Measurements from ENCODE around the gene GFOD2. TPM values are rescaled to one million over a fixed set of nuclear protein-coding genes. Genes with fewer than 3 reads are reported as not detected.

The GFOD2 gene
- total and polyA plus RNA-seq, 2 of the 13 experiments (the other 11 are each of a cell fraction or from before 2014, with no cell fraction given): 11.1 to 17.2 TPM

DNA sequence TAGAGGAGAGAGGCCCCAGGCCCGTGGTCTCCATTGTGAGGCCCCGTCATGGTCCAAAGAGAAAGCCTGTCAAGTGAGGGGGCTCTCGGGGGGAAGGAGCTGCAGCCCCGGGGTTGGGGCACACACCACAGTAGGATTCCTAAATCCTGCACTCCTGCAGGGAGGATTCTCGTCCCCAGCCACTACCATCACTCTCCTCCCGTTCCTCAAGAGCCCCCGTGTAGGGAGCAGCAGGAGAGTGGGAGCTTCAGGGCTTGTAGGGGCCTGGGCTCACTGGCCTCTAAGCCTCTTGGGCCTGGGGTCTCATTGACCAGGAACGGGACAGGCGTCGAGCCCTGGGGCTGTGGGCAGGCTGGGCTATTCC, 51.7 kb downstream of the GFOD2 start (continued):
- TF ChIP-seq RORA (CRISPR knock-in tag; IDR thresholded peaks at IDR 0.05): no peak
- TF ChIP-seq RFXANK (CRISPR knock-in tag; IDR thresholded peaks at IDR 0.05): no peak
- no peak for TF ChIP-seq ZFYVE20 (CRISPR knock-in tag; IDR thresholded peaks at IDR 0.05; ENCODE audit: borderline replicate concordance, low read depth)
- no peak for TF ChIP-seq SP4 (CRISPR knock-in tag; IDR thresholded peaks at IDR 0.05)
- TF ChIP-seq, protein P1, sequence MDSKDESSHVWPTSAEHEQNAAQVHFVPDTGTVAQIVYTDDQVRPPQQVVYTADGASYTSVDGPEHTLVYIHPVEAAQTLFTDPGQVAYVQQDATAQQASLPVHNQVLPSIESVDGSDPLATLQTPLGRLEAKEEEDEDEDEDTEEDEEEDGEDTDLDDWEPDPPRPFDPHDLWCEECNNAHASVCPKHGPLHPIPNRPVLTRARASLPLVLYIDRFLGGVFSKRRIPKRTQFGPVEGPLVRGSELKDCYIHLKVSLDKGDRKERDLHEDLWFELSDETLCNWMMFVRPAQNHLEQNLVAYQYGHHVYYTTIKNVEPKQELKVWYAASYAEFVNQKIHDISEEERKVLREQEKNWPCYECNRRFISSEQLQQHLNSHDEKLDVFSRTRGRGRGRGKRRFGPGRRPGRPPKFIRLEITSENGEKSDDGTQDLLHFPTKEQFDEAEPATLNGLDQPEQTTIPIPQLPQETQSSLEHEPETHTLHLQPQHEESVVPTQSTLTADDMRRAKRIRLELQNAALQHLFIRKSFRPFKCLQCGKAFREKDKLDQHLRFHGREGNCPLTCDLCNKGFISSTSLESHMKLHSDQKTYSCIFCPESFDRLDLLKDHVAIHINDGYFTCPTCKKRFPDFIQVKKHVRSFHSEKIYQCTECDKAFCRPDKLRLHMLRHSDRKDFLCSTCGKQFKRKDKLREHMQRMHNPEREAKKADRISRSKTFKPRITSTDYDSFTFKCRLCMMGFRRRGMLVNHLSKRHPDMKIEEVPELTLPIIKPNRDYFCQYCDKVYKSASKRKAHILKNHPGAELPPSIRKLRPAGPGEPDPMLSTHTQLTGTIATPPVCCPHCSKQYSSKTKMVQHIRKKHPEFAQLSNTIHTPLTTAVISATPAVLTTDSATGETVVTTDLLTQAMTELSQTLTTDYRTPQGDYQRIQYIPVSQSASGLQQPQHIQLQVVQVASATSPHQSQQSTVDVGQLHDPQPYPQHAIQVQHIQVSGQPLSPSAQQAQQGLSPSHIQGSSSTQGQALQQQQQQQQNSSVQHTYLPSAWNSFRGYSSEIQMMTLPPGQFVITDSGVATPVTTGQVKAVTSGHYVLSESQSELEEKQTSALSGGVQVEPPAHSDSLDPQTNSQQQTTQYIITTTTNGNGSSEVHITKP (CRISPR knock-in tag; IDR thresholded peaks at IDR 0.05; ENCODE audit: low read depth): no peak
- TF ChIP-seq ZNF672 (CRISPR knock-in tag; IDR thresholded peaks at IDR 0.05): no peak
- TF ChIP-seq ZNF564 (CRISPR knock-in tag; IDR thresholded peaks at IDR 0.05): no peak
- TF ChIP-seq ATF7-NPFF (CRISPR knock-in tag; IDR thresholded peaks at IDR 0.05; ENCODE audit: low read depth): no peak
- TF ChIP-seq ZNF331 (CRISPR knock-in tag; IDR thresholded peaks at IDR 0.05): no peak
- no peak for TF ChIP-seq CC2D1A (CRISPR knock-in tag; IDR thresholded peaks at IDR 0.05)
- TF ChIP-seq ZNF850 (CRISPR knock-in tag; conservative IDR thresholded peaks at IDR 0.05): no peak
- TF ChIP-seq, protein P2, sequence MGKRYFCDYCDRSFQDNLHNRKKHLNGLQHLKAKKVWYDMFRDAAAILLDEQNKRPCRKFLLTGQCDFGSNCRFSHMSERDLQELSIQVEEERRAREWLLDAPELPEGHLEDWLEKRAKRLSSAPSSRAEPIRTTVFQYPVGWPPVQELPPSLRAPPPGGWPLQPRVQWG (CRISPR knock-in tag; IDR thresholded peaks at IDR 0.05; ENCODE audit: borderline replicate concordance, low read depth): no peak
- TF ChIP-seq AGO2 (optimal IDR thresholded peaks at IDR 0.05; ENCODE audit: low read depth, low read length): no peak
- TF ChIP-seq DPF2 (CRISPR knock-in tag; IDR thresholded peaks at IDR 0.05; ENCODE audit: borderline replicate concordance, low read depth): no peak
- TF ChIP-seq ZNF724P (CRISPR knock-in tag; IDR thresholded peaks at IDR 0.05; ENCODE audit: borderline replicate concordance): 0 out of 2 replicates have a peak, but pooled peaks have one; percentile 2
- TF ChIP-seq ZSCAN9 (CRISPR knock-in tag; IDR thresholded peaks at IDR 0.05; ENCODE audit: borderline replicate concordance): no peak
- no peak for TF ChIP-seq ZNF431 (CRISPR knock-in tag; IDR thresholded peaks at IDR 0.05; ENCODE audit: borderline replicate concordance, low read depth)
- no peak; the same call in 1 of the 2 replicates for TF ChIP-seq ZNF747 (CRISPR knock-in tag; IDR thresholded peaks at IDR 0.05; ENCODE audit: borderline replicate concordance)
- 0 out of 2 replicates have a peak, but pooled peaks have one; percentile 22 for TF ChIP-seq ZNF569 (CRISPR knock-in tag; IDR thresholded peaks at IDR 0.05; ENCODE audit: borderline replicate concordance)
- TF ChIP-seq HDAC6 (IDR thresholded peaks at IDR 0.05; ENCODE audit: low read depth, low read length): no peak
- TF ChIP-seq ZNF746 (CRISPR knock-in tag; IDR thresholded peaks at IDR 0.05): 0 out of 2 replicates have a peak, but pooled peaks have one; percentile 46
- TF ChIP-seq ZNF224 (CRISPR knock-in tag; IDR thresholded peaks at IDR 0.05): 0 out of 2 replicates have a peak, but pooled peaks have one; percentile 41
- TF ChIP-seq MLLT10 (CRISPR knock-in tag; IDR thresholded peaks at IDR 0.05): no peak
- peak; percentile 1 for TF ChIP-seq JARID2 (CRISPR knock-in tag; IDR thresholded peaks at IDR 0.05; ENCODE audit: insufficient replicate concordance)
- TF ChIP-seq, protein P3, sequence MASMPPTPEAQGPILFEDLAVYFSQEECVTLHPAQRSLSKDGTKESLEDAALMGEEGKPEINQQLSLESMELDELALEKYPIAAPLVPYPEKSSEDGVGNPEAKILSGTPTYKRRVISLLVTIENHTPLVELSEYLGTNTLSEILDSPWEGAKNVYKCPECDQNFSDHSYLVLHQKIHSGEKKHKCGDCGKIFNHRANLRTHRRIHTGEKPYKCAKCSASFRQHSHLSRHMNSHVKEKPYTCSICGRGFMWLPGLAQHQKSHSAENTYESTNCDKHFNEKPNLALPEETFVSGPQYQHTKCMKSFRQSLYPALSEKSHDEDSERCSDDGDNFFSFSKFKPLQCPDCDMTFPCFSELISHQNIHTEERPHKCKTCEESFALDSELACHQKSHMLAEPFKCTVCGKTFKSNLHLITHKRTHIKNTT (CRISPR knock-in tag; IDR thresholded peaks at IDR 0.05): no peak
- TF ChIP-seq ZNF776 (CRISPR knock-in tag; IDR thresholded peaks at IDR 0.05): no peak
- TF ChIP-seq, protein P4, sequence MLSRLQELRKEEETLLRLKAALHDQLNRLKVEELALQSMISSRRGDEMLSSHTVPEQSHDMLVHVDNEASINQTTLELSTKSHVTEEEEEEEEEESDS (CRISPR knock-in tag; IDR thresholded peaks at IDR 0.05; ENCODE audit: borderline replicate concordance): peak; percentile 60; the same call in 1 of the 2 replicates
